GM12872 (cell line): Measurements from ENCODE around the gene OR1J4.

Experiments used
- CTCF ChIP-seq: IDR thresholded peaks from 3 replicates; pipeline ENCODE4 v1.5.1; 2011; ENCODE audit warnings: low read depth, mild to moderate bottlenecking, low read length, moderate library complexity; ENCODE audit not compliant: insufficient read depth

OR1J4 gene

GRCh38 chr9:122506964-122507363, 12.0 kb upstream of the OR1J4 start:
- TF ChIP-seq CTCF, result no peak

GRCh38 chr9:122510502-122510901, 8.4 kb upstream of the OR1J4 start, which contains the start of gene OR1J2:
TSS of gene OR1J2 (plus strand) at chr9:122510802. CDS start at chr9:122510802, 0 bp downstream.
- TF ChIP-seq CTCF, result no peak

GRCh38 chr9:122518226-122518625, 715 bp upstream of the OR1J4 start:
- TF ChIP-seq CTCF, result no peak

- TF ChIP-seq CTCF, result no peak
These were observed 435 bp downstream of the OR1J4 start for GRCh38 chr9:122519376-122519775.

- no peak for TF ChIP-seq CTCF
These were observed 7.7 kb downstream of the OR1J4 start for GRCh38 chr9:122526602-122527001.

- TF ChIP-seq CTCF, result no peak
These were observed 8.3 kb downstream of the OR1J4 start, which contains the start of gene OR1N1 for GRCh38 chr9:122527193-122527592. TSS of gene OR1N1 (minus strand) at chr9:122527293. CDS start at chr9:122527293, 0 bp downstream.

- TF ChIP-seq CTCF, result no peak
These were observed 17.2 kb downstream of the OR1J4 start for GRCh38 chr9:122536134-122536533.

GRCh38 chr9:122538757-122539156, 19.8 kb downstream of the OR1J4 start:
- no peak for TF ChIP-seq CTCF
